Ascending aorta (tissue), 2 donors: ENCODE measurements around the gene SPTBN5. TPM values are rescaled to one million over a fixed set of nuclear protein-coding genes. Genes with fewer than 3 reads are reported as not detected.

ENCODE experiments used
- DNase-seq, 2 donors: peaks; one replicate each; pipeline ENCODE4 v3.0.0-alpha.2; 2019; ENCODE audit warnings: low spot score in 2 of 2
- H3K27ac ChIP-seq, 2 donors: fragments of 200-600 bp; sonication (generic); one replicate each; pipeline ENCODE4 v1.5.1; 2016 to 2017; ENCODE audit warnings: mild to moderate bottlenecking in 1 of 2
- H3K27me3 ChIP-seq: fragments of 200-600 bp; sonication (generic); one replicate; pipeline ENCODE4 v1.5.1; 2017
- H3K36me3 ChIP-seq, 2 donors: fragments of 200-600 bp; sonication (generic); one replicate each; pipeline ENCODE4 v1.5.1; 2016
- H3K4me1 ChIP-seq, 2 donors: fragments of 200-600 bp; sonication (generic); one replicate each; pipeline ENCODE4 v1.5.1; 2016 to 2017; ENCODE audit warnings: mild to moderate bottlenecking in 1 of 2
- H3K4me3 ChIP-seq, 2 donors: fragments of 200-600 bp; sonication (generic); one replicate each; pipeline ENCODE4 v1.5.1; 2016 to 2017; ENCODE audit warnings: mild to moderate bottlenecking in 1 of 2
- H3K9me3 ChIP-seq, 2 donors: fragments of 200-600 bp; sonication (generic); one replicate each; pipeline ENCODE4 v1.5.1; 2016
- intact Hi-C: fragments of 100-400 bp; cut with DNase I; formaldehyde crosslinking; loops from one replicate; pipeline ENCODE4 v1.15.1; 2023
- total RNA-seq: library from RNA; depleted of rRNA; stranded (reverse); fragments of >200 nt; gene quantifications from one replicate; pipeline ENCODE4 v1.1.0, GENCODE V29; 2016
- TF ChIP-seq, protein P1 (sequence below), 3 experiments: fragments of 200-600 bp in 2 of 3; fragments of 450-650 bp in 1 of 3; sonication (generic) in 2 of 3; IDR thresholded peaks; one replicate each; pipeline ENCODE4 v1.5.1; 2016 to 2019; ENCODE audit warnings: antibody characterized with exemption in 3 of 3, mild to moderate bottlenecking in 1 of 3, moderate library complexity in 1 of 3

The SPTBN5 gene
- total RNA-seq, 1 donor from 2014 or later, result 1.5 TPM

- Histone ChIP-seq H3K9me3 (no peaks in the 10 kb centered on the region), H3K36me3 (no peaks in the 10 kb centered on the region), H3K27ac (no peak overlapping the region), H3K4me3 (no peak overlapping the region), H3K27me3 (no peaks in the 10 kb centered on the region), H3K4me1 (no peaks in the 10 kb centered on the region)
- TF ChIP-seq, protein P1, sequence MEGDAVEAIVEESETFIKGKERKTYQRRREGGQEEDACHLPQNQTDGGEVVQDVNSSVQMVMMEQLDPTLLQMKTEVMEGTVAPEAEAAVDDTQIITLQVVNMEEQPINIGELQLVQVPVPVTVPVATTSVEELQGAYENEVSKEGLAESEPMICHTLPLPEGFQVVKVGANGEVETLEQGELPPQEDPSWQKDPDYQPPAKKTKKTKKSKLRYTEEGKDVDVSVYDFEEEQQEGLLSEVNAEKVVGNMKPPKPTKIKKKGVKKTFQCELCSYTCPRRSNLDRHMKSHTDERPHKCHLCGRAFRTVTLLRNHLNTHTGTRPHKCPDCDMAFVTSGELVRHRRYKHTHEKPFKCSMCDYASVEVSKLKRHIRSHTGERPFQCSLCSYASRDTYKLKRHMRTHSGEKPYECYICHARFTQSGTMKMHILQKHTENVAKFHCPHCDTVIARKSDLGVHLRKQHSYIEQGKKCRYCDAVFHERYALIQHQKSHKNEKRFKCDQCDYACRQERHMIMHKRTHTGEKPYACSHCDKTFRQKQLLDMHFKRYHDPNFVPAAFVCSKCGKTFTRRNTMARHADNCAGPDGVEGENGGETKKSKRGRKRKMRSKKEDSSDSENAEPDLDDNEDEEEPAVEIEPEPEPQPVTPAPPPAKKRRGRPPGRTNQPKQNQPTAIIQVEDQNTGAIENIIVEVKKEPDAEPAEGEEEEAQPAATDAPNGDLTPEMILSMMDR (IDR thresholded peaks at IDR 0.05), result no peak
- DNase-seq, result no peak
- intact Hi-C loops, result no loop called here
Observed at GRCh38 chr15:41856716-41857115, 37.1 kb downstream of the SPTBN5 start.

DNA sequence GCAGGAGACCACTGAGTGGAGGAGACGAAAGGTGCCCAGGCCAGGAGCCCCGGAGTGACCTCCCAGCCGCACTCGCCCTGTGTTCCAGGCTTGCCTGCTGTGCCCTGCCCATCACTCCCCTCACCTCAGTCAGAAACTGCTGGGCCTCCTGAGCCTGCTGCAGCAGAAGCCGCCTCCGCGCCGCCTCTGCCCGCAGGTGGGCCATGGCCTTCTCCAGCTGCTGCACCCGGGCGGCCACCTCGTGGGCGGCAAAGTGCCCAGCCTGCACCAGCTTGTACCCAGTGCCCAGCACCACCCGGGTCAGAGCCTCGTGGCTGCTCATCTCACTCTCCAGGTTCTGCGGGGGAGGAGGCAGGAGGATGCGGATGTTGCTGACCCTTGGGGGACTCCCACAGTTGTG, 37.6 kb downstream of the SPTBN5 start:
- H3K27me3 ChIP-seq, result no peaks in the 10 kb centered on the region
- TF ChIP-seq, protein P1 (IDR thresholded peaks at IDR 0.05), result no peak
- DNase-seq, result no peak
- no peak overlapping the region for H3K27ac ChIP-seq
- H3K4me1 ChIP-seq, result no peaks in the 10 kb centered on the region
- no peak overlapping the region for H3K4me3 ChIP-seq
- no peaks in the 10 kb centered on the region for H3K36me3 ChIP-seq
- no peaks in the 10 kb centered on the region for H3K9me3 ChIP-seq
- intact Hi-C loops, result no loop called here

DNA sequence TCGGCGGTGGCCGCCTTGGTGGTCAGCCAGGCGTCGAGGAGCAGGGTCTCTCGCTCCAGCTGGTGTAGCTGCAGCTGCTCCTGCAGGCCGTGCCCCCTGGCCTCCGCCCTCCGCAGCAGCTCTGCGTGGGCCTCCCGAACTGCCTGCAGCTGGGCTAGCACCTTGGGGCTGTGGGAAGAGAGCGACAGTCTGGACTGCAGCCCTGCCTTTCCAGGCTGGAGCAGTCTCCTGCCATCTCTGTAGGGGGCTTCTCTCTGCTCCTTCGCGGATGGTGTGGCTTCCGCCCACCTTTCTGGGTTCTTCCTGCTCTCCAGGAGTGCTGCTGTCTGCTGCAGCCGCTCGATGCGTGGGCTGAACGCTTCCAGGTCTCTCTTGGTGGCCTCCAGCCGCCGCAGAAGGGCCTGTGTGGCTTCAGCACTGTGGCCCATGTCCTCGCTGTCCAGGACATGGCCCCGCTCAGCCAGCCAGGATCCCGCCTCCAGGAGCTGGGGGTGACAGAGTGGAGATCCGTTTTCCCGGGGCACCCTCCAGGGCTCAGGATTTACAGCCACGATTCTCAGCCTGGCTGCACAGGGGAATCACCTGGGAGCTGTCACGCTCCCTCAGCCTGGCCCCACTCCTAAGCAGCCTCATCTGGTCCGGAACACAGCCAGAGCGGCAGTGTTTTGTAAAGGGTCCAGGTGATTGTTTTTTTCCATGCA, 38.4 kb downstream of the SPTBN5 start:
- Histone ChIP-seq H3K4me3 (no peak overlapping the region), H3K4me1 (no peaks in the 10 kb centered on the region), H3K9me3 (no peaks in the 10 kb centered on the region), H3K27ac (no peak overlapping the region), H3K36me3 (no peaks in the 10 kb centered on the region), H3K27me3 (no peaks in the 10 kb centered on the region)
- intact Hi-C loops, result no loop called here
- TF ChIP-seq, protein P1 (IDR thresholded peaks at IDR 0.05), result no peak
- no peak for DNase-seq

- H3K4me1 ChIP-seq, result no peaks in the 10 kb centered on the region
- no peak overlapping the region for H3K4me3 ChIP-seq
- H3K27ac ChIP-seq, result no peak overlapping the region
- no peaks in the 10 kb centered on the region for H3K27me3 ChIP-seq
- no peaks in the 10 kb centered on the region for H3K9me3 ChIP-seq
- no peak for DNase-seq
- TF ChIP-seq, protein P1 (IDR thresholded peaks at IDR 0.05), result no peak
- no peaks in the 10 kb centered on the region for H3K36me3 ChIP-seq
- intact Hi-C loops, result no loop called here
Observed at GRCh38 chr15:41854443-41854842, 39.4 kb downstream of the SPTBN5 start.

- no peaks in the 10 kb centered on the region for H3K27me3 ChIP-seq
- no peaks in the 10 kb centered on the region for H3K36me3 ChIP-seq
- H3K4me3 ChIP-seq, result no peak overlapping the region
- DNase-seq, result no peak
- intact Hi-C loops, result no loop called here
- TF ChIP-seq, protein P1 (IDR thresholded peaks at IDR 0.05), result no peak
- no peaks in the 10 kb centered on the region for H3K9me3 ChIP-seq
- no peaks in the 10 kb centered on the region for H3K4me1 ChIP-seq
- H3K27ac ChIP-seq, result no peak overlapping the region
Observed at GRCh38 chr15:41853831-41854230, 40.0 kb downstream of the SPTBN5 start.
